CD4-positive, alpha-beta T cell treated with Interleukin-4 for 1 hour (primary cell): ENCODE results near the gene NRIP1.
"Not testable (repeated sequence)": the region's sequence is repeated elsewhere in the genome, so short reads cannot be mapped to it uniquely, and the experiment has no call there.

Experiments used
- DNase-seq, 2 donors: peaks; one replicate each; pipeline ENCODE4 v3.0.0-alpha.2; 2020 to 2022

NRIP1 gene

GRCh38 chr21:15036189-15036588, 28.6 kb downstream of the NRIP1 start:
- DNase-seq: no peak

- DNase-seq: no peak
These were observed 30.5 kb downstream of the NRIP1 start for GRCh38 chr21:15034126-15034853.

GRCh38 chr21:15031790-15032357, 32.9 kb downstream of the NRIP1 start:
- no peak for DNase-seq

- not testable (repeated sequence) for DNase-seq
These were observed 33.4 kb downstream of the NRIP1 start for GRCh38 chr21:15031362-15031761.

- not testable (repeated sequence) for DNase-seq
These were observed 33.9 kb downstream of the NRIP1 start for GRCh38 chr21:15030861-15031260.

- peak in 1 of 2 donors; percentile 11 for DNase-seq
These were observed 35.7 kb downstream of the NRIP1 start for GRCh38 chr21:15029077-15029476.

GRCh38 chr21:15028186-15028585, 36.6 kb downstream of the NRIP1 start:
- no peak for DNase-seq

GRCh38 chr21:15027056-15027455, 37.7 kb downstream of the NRIP1 start:
- no peak for DNase-seq

- no peak for DNase-seq
These were observed 38.4 kb downstream of the NRIP1 start for GRCh38 chr21:15026370-15026769.

- no peak for DNase-seq
These were observed 41.0 kb downstream of the NRIP1 start for GRCh38 chr21:15023776-15024175.

- no peak for DNase-seq
These were observed 42.1 kb downstream of the NRIP1 start for GRCh38 chr21:15022608-15023261.

- no peak for DNase-seq
These were observed 44.0 kb downstream of the NRIP1 start for GRCh38 chr21:15020797-15021196.

- no peak for DNase-seq
These were observed 46.4 kb downstream of the NRIP1 start for GRCh38 chr21:15018382-15018781.

- DNase-seq: no peak
These were observed 49.0 kb downstream of the NRIP1 start for GRCh38 chr21:15015622-15016471.

- DNase-seq: no peak
These were observed 50.6 kb downstream of the NRIP1 start for GRCh38 chr21:15014221-15014620.

GRCh38 chr21:15011967-15012366, 52.8 kb downstream of the NRIP1 start:
- no peak for DNase-seq

- DNase-seq: no peak
These were observed 54.2 kb downstream of the NRIP1 start for GRCh38 chr21:15010645-15011044.

GRCh38 chr21:15009837-15010363, 54.9 kb downstream of the NRIP1 start:
- no peak for DNase-seq

- DNase-seq: no peak
These were observed 57.0 kb downstream of the NRIP1 start for GRCh38 chr21:15007716-15008296.

GRCh38 chr21:15006594-15007230, 58.1 kb downstream of the NRIP1 start:
- DNase-seq: no peak

GRCh38 chr21:15005391-15005790, 59.4 kb downstream of the NRIP1 start:
- DNase-seq: peak; percentile 11 to 16
